ENCODE measurements around the gene OVOL1. TPM values are rescaled to one million over a fixed set of nuclear protein-coding genes. Genes with fewer than 3 reads are reported as not detected.

OVOL1 gene
- total and polyA plus RNA-seq, 10 donors: 0.03 to 0.47 (median 0.10) TPM; not detected in 6

DNA sequence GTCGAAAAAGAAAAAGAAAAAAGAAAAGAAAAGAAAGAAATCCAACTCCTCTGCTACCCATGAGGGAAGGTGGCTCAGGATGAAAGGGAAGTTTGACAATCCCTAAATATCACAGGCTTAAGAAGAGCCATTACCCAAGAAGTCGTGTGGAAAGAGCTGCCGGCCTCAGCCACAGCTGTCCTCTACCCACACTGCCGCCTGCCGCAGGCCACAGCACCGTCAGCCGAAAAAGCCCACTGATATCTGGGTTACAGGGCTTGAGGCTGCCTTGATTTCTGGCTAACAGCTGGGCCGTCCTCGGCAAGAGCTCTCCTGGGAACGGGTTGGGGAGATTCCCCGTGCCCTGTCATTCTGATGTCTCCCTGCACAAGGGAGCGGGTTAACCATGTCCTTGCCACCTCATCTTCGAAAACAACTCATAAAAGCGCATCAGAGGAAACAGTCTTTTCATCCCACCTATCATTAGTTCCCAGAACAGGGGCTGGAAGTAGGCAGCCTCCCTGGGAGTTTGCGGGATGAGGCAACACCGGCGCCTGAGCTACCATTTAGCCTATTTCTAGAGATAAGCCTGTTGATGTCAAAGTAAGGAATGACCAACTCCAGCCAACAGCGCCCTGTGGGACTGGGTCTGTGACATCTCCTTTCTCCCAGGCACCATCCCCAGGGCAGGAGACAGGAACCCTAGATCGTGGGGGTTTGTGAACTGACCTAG, 25.1 kb downstream of the OVOL1 start:
- H3K27ac ChIP-seq: peak overlapping the region in 2 of 8 donors; percentile 1 to 4
- H3K9me3 ChIP-seq: no peaks in the 10 kb centered on the region
- intact Hi-C loops (cut with DNase I; ENCODE audit: low total_unique reads): loop anchor here (10.0 kb wide), 1 partner anchor 97 kb away; the partner anchor contains the start of gene KAT5
- TF ChIP-seq, protein P1, sequence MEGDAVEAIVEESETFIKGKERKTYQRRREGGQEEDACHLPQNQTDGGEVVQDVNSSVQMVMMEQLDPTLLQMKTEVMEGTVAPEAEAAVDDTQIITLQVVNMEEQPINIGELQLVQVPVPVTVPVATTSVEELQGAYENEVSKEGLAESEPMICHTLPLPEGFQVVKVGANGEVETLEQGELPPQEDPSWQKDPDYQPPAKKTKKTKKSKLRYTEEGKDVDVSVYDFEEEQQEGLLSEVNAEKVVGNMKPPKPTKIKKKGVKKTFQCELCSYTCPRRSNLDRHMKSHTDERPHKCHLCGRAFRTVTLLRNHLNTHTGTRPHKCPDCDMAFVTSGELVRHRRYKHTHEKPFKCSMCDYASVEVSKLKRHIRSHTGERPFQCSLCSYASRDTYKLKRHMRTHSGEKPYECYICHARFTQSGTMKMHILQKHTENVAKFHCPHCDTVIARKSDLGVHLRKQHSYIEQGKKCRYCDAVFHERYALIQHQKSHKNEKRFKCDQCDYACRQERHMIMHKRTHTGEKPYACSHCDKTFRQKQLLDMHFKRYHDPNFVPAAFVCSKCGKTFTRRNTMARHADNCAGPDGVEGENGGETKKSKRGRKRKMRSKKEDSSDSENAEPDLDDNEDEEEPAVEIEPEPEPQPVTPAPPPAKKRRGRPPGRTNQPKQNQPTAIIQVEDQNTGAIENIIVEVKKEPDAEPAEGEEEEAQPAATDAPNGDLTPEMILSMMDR (IDR thresholded peaks at IDR 0.05 in 8 of 11, conservative IDR thresholded peaks at IDR 0.05 in 3 of 11): no peak
- TF ChIP-seq POLR2A (IDR thresholded peaks at IDR 0.05) (no peak), POLR2AphosphoS5 (IDR thresholded peaks at IDR 0.05) (no peak)
- H3K27me3 ChIP-seq (replicated peaks in 1 of 7): peaks cover 0 to 12% (median 0%) of the 10 kb centered on the region in 7 donors
- H3K4me3 ChIP-seq: no peak overlapping the region
- DNase-seq: no peak
- peaks cover 0 to 10% (median 0%) of the 10 kb centered on the region in 6 donors for H3K36me3 ChIP-seq
- H3K4me1 ChIP-seq: peaks cover 0 to 20% (median 9%) of the 10 kb centered on the region in 6 donors
- 66 to 81% (median 73%) methylated on average over 19 of the region's 19 CpGs for WGBS, 5 donors

DNA sequence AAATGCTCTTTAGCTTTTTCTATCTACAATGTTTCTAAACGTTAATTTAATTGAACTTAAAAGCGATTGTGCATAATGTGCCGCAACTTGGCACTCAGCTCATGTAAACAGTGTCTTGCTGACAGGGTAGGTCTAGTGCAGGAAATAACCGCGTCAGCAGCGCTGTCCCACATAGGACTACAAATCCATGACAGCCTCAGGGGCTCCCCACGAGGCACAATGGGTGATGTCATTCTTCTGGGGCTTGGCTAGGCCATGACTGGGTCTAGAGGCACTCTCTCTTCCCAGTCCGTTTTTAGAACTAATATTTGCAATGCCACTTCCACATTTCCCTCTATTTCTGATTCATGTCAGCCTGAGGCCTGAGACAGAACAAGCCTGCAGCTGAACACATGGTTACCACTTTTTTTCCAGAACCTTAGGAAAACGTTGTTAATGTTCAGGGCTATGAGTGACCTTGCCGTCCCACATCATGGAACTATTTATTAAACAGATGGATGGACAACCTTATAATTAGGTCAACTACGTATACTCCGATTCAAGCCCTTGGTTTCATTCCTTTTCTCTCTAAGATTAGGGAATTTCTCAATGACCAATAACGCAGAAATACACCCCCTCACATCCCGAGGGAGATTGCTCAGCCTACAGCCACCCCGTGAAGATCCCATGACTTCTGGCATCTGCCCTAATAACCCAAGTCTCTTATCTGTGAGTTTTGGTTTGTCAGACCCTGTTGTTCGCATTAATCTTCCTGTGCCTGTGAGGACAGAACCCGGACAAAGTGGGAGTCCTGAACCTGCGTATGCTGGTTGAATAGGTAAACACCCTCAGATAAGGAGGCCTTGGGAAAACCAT, 27.5 kb downstream of the OVOL1 start:
- 68 to 77% (median 73%) methylated on average over 18 of the region's 18 CpGs for WGBS, 5 donors
- no peaks in the 10 kb centered on the region for H3K27me3 ChIP-seq (replicated peaks in 1 of 7)
- TF ChIP-seq POLR2AphosphoS5 (IDR thresholded peaks at IDR 0.05): no peak
- TF ChIP-seq, protein P1 (IDR thresholded peaks at IDR 0.05 in 8 of 11, conservative IDR thresholded peaks at IDR 0.05 in 3 of 11): no peak
- TF ChIP-seq POLR2A (IDR thresholded peaks at IDR 0.05): no peak
- H3K4me1 ChIP-seq: peaks cover 4 to 37% (median 24%) of the 10 kb centered on the region in 6 donors
- no peaks in the 10 kb centered on the region for H3K9me3 ChIP-seq
- peaks cover 0 to 10% (median 0%) of the 10 kb centered on the region in 6 donors for H3K36me3 ChIP-seq
- no peak for DNase-seq
- intact Hi-C loops (cut with DNase I; ENCODE audit: low total_unique reads): loop anchor here (10.0 kb wide), 1 partner anchor 100 kb away; the partner anchor contains the start of gene KAT5
- no peak overlapping the region for H3K4me3 ChIP-seq
- H3K27ac ChIP-seq: no peak overlapping the region

DNA sequence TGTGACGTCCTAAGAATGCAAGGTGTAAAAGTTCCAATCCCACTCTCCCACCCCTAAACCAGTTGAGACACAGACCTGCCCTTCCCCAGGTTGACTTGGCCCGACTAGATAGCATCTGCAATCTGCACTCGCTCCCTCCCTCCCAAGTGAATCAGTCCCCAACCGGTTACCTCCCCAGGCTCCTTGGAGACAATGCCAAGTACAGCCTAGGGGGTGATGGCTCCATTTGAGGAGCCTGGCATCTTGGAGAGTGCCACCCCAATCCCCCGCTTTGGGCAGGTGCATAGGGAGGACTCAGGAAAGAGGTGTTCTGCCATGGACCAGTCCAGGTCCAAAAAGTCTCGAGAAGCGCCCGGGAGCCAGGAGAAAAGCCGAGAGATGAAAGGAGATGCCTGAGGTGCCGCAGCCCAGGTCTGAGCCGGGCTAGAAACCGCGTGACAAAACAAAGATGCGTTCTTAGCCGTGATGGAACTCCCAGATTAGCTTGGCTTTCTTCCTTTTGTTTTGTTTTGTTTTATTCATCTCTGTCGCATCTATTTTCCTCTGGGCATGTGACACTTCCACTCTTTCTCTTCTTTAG, 28.2 kb downstream of the OVOL1 start:
- Histone ChIP-seq H3K9me3 (no peaks in the 10 kb centered on the region), H3K27ac (no peak overlapping the region), H3K27me3 (replicated peaks in 1 of 7) (no peaks in the 10 kb centered on the region), H3K4me1 (peaks cover 4 to 37% (median 24%) of the 10 kb centered on the region in 6 donors), H3K36me3 (peaks cover 0 to 10% (median 0%) of the 10 kb centered on the region in 6 donors), H3K4me3 (no peak overlapping the region)
- intact Hi-C loops (cut with DNase I; ENCODE audit: low total_unique reads): loop anchor here (5.0 to 10.0 kb wide), 3 partner anchors 43 to 188 kb away; partner anchors contain the start of gene KAT5
- no peak for DNase-seq
- WGBS, 5 donors: 90 to 98% (median 92%) methylated on average over 16 of the region's 16 CpGs
- TF ChIP-seq, protein P1 (IDR thresholded peaks at IDR 0.05 in 8 of 11, conservative IDR thresholded peaks at IDR 0.05 in 3 of 11): no peak
